ENCODE data around the gene CACNG4.

Gene CACNG4

DNA sequence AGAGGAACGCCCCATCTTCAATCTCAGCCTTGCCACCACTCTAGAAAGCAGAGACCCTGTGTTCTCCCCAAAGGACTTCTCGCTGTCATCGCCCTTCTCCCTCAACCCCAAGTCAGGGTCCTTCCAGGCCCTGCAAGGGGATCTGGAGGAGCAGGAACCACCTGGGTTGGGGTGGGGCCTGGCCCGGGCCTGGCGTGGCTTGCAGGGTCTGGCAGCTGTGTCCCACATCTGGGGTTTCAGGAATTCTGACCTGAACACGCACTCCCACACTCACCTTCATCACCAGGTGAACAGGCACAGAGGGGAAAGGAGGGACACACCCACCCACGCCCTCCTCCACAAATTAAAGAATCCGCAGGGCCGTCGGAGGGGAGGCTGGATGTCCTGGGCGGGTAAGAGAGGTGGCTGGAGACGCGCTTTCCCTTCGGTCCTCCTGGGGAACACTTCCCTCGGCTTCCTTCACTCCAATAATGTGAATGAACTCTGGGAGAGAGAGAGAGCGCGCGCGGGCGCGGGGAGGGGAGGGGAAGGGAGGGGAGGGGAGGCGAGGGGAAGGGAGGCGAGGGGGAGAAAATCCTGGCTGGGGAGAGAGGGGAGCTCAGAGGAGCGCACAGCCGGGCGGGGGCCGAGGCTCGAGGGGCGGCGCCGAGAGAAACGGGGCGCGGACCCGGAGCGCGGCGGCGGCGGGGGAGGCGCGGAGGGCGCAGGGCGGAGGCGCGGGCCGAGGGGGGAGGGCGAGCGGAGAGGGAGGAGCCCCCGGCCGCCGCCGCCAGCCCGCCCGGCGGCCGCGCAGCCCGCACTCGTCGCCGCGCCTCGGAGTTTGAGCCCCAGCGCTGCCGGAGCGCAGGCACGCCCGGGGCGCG is at the start of gene CACNG4:
Gene CACNG4 (plus strand): TSS at position 799 of the 863 bp plus-strand sequence. CDS start 205 bp downstream, outside the sequence.
- DNase-seq: no peak

DNA sequence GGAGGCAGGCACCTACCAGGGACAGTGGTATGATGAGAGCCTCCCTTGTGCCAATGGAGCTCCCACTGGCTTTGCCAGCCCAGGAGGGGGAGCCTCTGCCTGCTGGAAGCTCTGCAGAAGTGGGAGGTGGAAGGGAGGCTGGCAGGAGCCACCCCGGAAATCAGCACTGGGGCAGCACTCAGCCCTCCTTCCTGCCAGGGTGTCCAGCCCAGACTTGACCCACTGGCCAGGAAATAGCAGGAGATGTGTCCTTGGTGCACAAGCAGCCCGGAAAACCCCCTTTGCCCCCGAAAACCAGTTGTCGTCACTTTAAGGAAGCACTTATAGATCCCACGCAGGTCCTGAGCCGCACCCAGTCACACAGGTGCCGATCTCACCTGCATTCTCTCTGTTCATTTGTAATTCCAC is 49.3 kb upstream of the CACNG4 start:
- peak; percentile 69 for DNase-seq

- no peak for DNase-seq
Observed at GRCh38 chr17:66915792-66916191, 48.7 kb upstream of the CACNG4 start.

- no peak for DNase-seq
Observed at GRCh38 chr17:66916946-66917345, 47.6 kb upstream of the CACNG4 start.

DNA sequence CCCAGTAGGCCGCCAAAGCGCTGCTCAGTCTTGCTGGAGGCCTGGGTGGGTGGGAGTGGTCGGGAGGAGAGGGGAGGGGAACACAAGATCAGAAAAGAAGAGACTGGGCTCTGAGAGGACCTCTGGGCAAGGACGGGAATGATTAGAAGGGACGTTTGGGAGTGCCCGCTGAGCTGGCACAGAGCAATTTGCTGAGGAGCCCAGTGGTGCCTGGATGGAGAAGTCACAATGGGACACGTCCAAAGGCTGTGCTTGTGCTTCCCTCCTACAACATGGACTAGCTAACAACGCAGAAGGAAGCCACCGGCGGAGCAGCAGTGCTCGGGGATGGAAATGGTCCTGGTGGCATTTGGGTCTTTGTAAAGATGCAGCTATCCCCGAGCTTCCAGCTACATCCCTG is 45.6 kb upstream of the CACNG4 start:
- no peak for DNase-seq

- no peak for DNase-seq
Observed at GRCh38 chr17:66920435-66920834, 44.1 kb upstream of the CACNG4 start.

DNA sequence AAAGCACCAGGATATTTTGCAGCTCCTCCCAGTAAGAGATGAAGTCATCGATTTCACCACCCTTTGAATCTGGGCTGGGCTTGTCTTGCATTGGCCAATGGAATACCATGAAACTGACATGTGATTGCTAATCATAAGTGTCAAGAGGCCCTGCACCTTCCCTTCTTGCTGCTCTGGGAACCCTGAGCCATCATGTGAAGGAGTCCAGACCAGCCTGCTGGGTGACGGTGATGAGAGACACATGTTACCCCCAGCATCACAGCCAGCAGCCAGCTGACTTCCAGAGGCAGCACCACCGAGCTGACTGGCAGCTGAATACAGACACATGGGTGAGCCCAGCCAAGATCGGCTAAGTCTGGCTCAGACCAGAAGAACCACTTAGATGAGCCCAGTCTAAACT is 43.6 kb upstream of the CACNG4 start:
- DNase-seq: no peak

DNA sequence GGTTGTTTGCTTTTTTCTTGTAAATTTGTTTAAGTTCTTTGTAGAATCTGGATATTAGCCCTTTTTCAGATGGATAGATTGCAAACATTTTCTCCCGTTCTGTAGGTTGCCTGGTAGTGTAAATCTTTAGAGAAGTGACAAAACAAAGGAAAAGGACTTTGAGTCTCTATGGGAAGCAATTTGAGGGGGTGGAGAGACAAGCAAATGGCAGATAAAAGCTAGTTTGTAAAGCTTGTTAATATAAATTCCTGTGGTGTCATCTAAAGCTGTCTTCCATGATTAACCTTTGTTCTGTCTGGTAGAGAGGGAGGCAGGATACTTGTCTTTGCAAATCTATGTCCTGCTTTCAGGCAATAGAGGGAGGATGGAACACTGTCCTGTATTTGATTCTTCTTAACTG is 40.6 kb upstream of the CACNG4 start:
- DNase-seq: no peak

- DNase-seq: peak; percentile 17
Observed at GRCh38 chr17:66925811-66926500, 38.6 kb upstream of the CACNG4 start.

GRCh38 chr17:66928949-66929348 is 35.6 kb upstream of the CACNG4 start:
- DNase-seq: no peak

GRCh38 chr17:66929591-66929990 is 34.9 kb upstream of the CACNG4 start:
- DNase-seq: no peak

GRCh38 chr17:66930933-66931332 is 33.6 kb upstream of the CACNG4 start:
- DNase-seq: no peak

- no peak for DNase-seq
Observed at GRCh38 chr17:66932311-66932710, 32.2 kb upstream of the CACNG4 start.

DNA sequence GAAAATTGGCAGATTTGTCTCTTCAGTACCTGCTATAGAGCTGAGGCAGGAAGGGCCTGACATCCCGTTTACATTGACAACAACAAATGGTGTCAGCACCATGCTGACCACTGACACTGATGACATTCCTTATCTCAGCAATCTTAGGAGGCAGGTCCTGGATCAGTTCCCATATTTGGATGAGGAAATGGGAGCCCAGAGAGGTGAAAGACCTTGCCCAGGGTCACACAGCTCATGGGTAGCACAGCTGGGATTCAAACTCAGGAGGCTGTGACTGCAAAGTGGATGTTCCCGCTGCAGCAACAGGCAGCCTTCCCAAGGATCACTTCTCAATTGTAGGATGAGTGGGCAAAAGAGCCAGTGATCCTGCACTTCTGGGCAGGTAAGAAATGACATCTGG is 30.5 kb upstream of the CACNG4 start:
- DNase-seq: no peak

- no peak for DNase-seq
Observed at GRCh38 chr17:66935717-66936116, 28.8 kb upstream of the CACNG4 start.

DNA sequence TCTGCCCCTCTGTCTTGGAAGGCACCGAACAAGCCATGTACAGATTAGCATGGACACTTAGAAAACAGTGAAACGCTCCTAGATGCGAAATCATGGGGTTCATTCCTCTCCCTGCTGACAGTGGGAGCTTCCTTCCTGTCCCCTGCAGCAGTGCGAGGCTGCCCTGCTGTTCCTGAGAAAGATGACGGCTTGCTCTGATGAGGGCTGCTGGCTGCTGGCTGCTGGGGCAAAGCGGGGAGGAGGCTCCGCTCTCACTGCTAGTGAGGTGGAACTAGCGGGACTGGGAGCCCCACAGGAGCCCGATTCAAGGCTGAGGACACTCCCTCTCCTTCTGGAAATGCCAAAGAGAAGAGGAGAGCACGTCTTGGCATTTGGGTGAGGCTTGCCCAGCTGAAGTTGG is 25.9 kb upstream of the CACNG4 start:
- no peak for DNase-seq

GRCh38 chr17:66939461-66940114 is 24.9 kb upstream of the CACNG4 start:
- DNase-seq: no peak

- no peak for DNase-seq
Observed at GRCh38 chr17:66941249-66941648, 23.3 kb upstream of the CACNG4 start.

DNA sequence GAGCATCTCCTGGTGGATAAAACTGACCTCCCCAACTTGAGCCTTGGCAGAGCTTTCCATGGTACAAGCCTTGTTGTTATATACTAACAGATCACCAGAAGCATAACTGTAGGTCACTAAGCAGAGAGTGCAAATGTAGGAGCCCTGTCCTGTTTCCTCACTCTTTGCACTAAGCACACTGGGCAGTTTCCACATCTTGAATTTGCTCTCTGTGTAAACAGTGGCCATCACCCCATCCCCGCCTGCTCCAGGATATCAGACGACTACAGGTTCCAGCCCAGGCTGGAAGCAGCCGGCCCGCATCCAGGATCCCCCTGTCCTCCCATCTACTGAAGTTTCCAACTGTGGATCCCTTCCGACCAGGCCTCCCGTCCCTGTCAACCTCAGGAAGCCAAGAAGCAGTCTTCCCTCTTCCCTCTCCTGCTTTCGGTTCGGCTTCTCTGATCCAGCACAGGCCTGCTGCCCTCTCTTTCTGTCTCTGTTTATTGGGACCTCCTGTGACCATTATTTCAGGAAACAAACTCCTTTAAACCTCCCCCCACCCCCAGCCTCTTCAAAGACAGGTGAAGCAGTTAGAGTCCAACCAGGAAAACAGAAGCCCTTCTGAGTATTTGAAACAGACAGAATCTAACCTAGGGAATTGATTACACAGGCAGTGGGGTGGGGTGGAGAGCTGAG is 22.6 kb upstream of the CACNG4 start:
- DNase-seq: no peak

- DNase-seq: no peak
Observed at GRCh38 chr17:66942451-66943264, 21.8 kb upstream of the CACNG4 start.

DNA sequence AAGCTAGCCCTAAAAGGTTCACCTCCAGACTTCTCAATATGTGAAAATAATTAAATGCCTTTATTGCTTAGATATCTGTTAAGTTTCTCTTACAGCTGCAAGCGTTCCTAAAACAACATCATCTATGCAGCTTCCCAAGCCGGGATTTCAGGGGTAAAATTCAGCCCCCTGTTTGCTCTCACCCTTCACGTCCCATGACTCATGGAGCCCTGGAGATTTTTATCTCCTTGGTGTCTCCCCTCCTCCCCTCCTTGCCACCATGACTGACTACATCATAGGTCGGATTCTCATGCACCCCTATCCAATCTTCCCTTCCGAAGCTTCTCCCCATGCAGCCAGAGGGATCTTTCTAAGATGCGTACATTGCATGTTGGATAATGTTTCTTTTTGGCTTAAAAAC is 21.0 kb upstream of the CACNG4 start:
- no peak for DNase-seq

Data from DMS153 (cell line).